Measurements from ENCODE around the gene TAS2R41. TPM values are rescaled to one million over a fixed set of nuclear protein-coding genes. Genes with fewer than 3 reads are reported as not detected.

The TAS2R41 gene
- total and polyA plus RNA-seq, 2 of the 4 experiments (the other 2 are of a cell fraction), result not detected

DNA sequence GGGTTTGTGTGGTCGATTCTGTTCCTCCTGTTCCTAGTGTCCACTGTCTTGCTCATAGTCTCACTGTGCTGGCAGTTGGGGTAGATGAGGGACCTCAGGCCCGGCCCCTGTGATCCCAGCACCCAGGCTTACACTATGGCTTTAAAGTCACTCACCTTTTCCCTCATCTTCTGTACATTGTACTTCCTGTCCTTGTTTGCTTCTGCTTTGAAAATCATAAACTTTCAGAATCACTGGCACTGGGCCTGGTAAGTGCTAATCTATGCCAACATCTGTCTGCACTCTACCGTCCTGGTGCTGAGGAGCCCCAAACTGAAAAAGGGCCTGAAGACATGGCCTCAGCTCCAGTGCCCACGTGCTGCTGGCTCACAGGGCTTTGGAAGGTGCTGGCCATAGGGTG lies 40.1 kb upstream of the TAS2R41 start:
- Histone ChIP-seq H2AK9ac (replicated peaks; ENCODE audit: low read depth, low read length, poor library complexity) (no peak overlapping the region), H3K36me3 (ENCODE audit: control insufficient read depth, insufficient read depth, low read length) (no peaks in the 10 kb centered on the region), H2AFZ (replicated peaks; ENCODE audit: low read length, poor library complexity) (peak overlapping the region; percentile 29), H3K56ac (ENCODE audit: extremely low read depth, insufficient read depth, low read length) (no peak overlapping the region), H2BK120ac (ENCODE audit: low read depth, low read length) (no peak overlapping the region), H4K5ac (ENCODE audit: low read depth, low read length) (no peak overlapping the region), H2AK5ac (ENCODE audit: low read depth, low read length) (no peak overlapping the region), H4K91ac (ENCODE audit: insufficient read depth, low read depth, low read length) (no peak overlapping the region), H3K4me3 (ENCODE audit: insufficient read depth, low read depth, low read length) (no peak overlapping the region), H3K4ac (ENCODE audit: low read depth, low read length) (no peak overlapping the region), H3K9me1 (ENCODE audit: insufficient read depth, low read length) (no peaks in the 10 kb centered on the region), H3K14ac (replicated peaks; ENCODE audit: low read depth, low read length) (no peak overlapping the region), H4K8ac (ENCODE audit: low read depth in 2 of 2, low read length in 2 of 2) (no peak overlapping the region), H3K27me3 (ENCODE audit: control insufficient read depth, insufficient read depth, low read length) (peaks cover 5% of the 10 kb centered on the region), H3K23ac (ENCODE audit: low read depth, low read length) (no peak overlapping the region), H2BK20ac (ENCODE audit: low read depth, low read length) (no peak overlapping the region), H3K4me2 (ENCODE audit: low read depth, low read length) (no peak overlapping the region), H3K27ac (ENCODE audit: insufficient read depth, low read length) (no peak overlapping the region), H3K79me1 (ENCODE audit: low read depth in 1 of 2, low read length in 2 of 2) (no peaks in the 10 kb centered on the region), H3K9me3 (ENCODE audit: control insufficient read depth, insufficient read depth, low read length) (no peaks in the 10 kb centered on the region), H3K4me1 (ENCODE audit: control insufficient read depth, insufficient read depth, low read length) (no peaks in the 10 kb centered on the region), H2BK5ac (ENCODE audit: low read depth, low read length, poor library complexity, severe bottlenecking) (no peak overlapping the region), H4K20me1 (ENCODE audit: insufficient read depth, low read length) (no peaks in the 10 kb centered on the region), H2BK15ac (ENCODE audit: low read depth, low read length) (no peak overlapping the region), H3K9ac (ENCODE audit: low read depth, low read length) (no peak overlapping the region), H3K18ac (ENCODE audit: low read depth, low read length) (no peak overlapping the region)
- POLR2A ChIA-PET (ENCODE audit: unreplicated experiment), result no interaction called here
- TF ChIP-seq MAZ (IDR thresholded peaks at IDR 0.05; ENCODE audit: borderline replicate concordance, low read depth, low read length), result no peak
- no peak for TF ChIP-seq FOS (IDR thresholded peaks at IDR 0.05; ENCODE audit: low read depth, low read length)
- TF ChIP-seq, protein P1, sequence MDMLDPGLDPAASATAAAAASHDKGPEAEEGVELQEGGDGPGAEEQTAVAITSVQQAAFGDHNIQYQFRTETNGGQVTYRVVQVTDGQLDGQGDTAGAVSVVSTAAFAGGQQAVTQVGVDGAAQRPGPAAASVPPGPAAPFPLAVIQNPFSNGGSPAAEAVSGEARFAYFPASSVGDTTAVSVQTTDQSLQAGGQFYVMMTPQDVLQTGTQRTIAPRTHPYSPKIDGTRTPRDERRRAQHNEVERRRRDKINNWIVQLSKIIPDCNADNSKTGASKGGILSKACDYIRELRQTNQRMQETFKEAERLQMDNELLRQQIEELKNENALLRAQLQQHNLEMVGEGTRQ (IDR thresholded peaks at IDR 0.05; ENCODE audit: low read depth, low read length), result no peak
- no peak for TF ChIP-seq RAD21 (IDR thresholded peaks at IDR 0.05; ENCODE audit: low read length)
- no peak for TF ChIP-seq POLR2A (IDR thresholded peaks at IDR 0.05; ENCODE audit: low read depth, low read length)
- no peak for TF ChIP-seq CEBPB (IDR thresholded peaks at IDR 0.05; ENCODE audit: low read depth, low read length)
- no peak for TF ChIP-seq BHLHE40 (IDR thresholded peaks at IDR 0.05; ENCODE audit: low read depth, low read length)
- no peak for TF ChIP-seq SMC3 (IDR thresholded peaks at IDR 0.05; ENCODE audit: low read depth, low read length)
- no peak for TF ChIP-seq CHD1 (IDR thresholded peaks at IDR 0.05; ENCODE audit: low read depth, low read length)
- TF ChIP-seq RCOR1 (IDR thresholded peaks at IDR 0.05; ENCODE audit: insufficient replicate concordance, low read length), result no peak
- TF ChIP-seq, protein P2, sequence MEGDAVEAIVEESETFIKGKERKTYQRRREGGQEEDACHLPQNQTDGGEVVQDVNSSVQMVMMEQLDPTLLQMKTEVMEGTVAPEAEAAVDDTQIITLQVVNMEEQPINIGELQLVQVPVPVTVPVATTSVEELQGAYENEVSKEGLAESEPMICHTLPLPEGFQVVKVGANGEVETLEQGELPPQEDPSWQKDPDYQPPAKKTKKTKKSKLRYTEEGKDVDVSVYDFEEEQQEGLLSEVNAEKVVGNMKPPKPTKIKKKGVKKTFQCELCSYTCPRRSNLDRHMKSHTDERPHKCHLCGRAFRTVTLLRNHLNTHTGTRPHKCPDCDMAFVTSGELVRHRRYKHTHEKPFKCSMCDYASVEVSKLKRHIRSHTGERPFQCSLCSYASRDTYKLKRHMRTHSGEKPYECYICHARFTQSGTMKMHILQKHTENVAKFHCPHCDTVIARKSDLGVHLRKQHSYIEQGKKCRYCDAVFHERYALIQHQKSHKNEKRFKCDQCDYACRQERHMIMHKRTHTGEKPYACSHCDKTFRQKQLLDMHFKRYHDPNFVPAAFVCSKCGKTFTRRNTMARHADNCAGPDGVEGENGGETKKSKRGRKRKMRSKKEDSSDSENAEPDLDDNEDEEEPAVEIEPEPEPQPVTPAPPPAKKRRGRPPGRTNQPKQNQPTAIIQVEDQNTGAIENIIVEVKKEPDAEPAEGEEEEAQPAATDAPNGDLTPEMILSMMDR (conservative IDR thresholded peaks at IDR 0.05; ENCODE audit: low read depth, low read length), result no peak
- TF ChIP-seq, protein P3, sequence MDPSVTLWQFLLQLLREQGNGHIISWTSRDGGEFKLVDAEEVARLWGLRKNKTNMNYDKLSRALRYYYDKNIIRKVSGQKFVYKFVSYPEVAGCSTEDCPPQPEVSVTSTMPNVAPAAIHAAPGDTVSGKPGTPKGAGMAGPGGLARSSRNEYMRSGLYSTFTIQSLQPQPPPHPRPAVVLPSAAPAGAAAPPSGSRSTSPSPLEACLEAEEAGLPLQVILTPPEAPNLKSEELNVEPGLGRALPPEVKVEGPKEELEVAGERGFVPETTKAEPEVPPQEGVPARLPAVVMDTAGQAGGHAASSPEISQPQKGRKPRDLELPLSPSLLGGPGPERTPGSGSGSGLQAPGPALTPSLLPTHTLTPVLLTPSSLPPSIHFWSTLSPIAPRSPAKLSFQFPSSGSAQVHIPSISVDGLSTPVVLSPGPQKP (IDR thresholded peaks at IDR 0.05; ENCODE audit: borderline replicate concordance, low read depth, low read length), result no peak
- no peak for TF ChIP-seq MAFK (IDR thresholded peaks at IDR 0.05; ENCODE audit: low read depth, low read length)
- no peak for TF ChIP-seq NFE2L2 (IDR thresholded peaks at IDR 0.05; ENCODE audit: low read depth, low read length)
- TF ChIP-seq RFX5 (IDR thresholded peaks at IDR 0.05; ENCODE audit: low read depth, low read length), result no peak
- no peak for TF ChIP-seq MXI1 (IDR thresholded peaks at IDR 0.05; ENCODE audit: borderline replicate concordance, low read depth, low read length)
- ATAC-seq (ENCODE audit: low read depth) (no peak), DNase-seq (no peak)
- WGBS, 2 experiments (ENCODE audit: extremely low coverage in 2 of 2, insufficient read length in 1 of 2), result 67% methylated on average over 1 of the region's 4 CpGs; no CpG with 5 or more reads in 1 of the 2 experiments
- dilution Hi-C loops (cut with HindIII; ENCODE audit: low sequenced_read_pairs, unreplicated experiment), result no loop called here
- in situ Hi-C loops (cut with MboI; ENCODE audit: low sequenced_read_pairs), result loop anchor here (25.0 kb wide), 1 partner anchor 425 kb away; no protein-coding TSS in a partner anchor
- CTCF ChIA-PET, result interaction anchor here (0.9 kb wide), 1 partner anchor 10 kb away, joined by 3 read pairs; no protein-coding TSS in a partner anchor
- intact Hi-C loops (cut with micrococcal nuclease), result no loop called here
- BruUV-seq (replicated peaks), result no TSS peak

All from IMR-90 (cell line).